Choroid plexus epithelial cell (primary cell): ENCODE data around the gene OSBPL5.
A peak's percentile ranks its signal among the peaks of the same experiment; 100 is the strongest.

ENCODE experiments used
- DNase-seq: peaks from one replicate; pipeline ENCODE4 v3.0.0-alpha.2; 2010; ENCODE audit warnings: low read depth
- H3K4me3 ChIP-seq: 2 replicates; pipeline ENCODE4 v1.5.1; 2011; ENCODE audit warnings: low read depth, mild to moderate bottlenecking, control low read depth, low read length, moderate library complexity
- CTCF ChIP-seq: conservative IDR thresholded peaks from 2 replicates; pipeline ENCODE4 v1.5.1; 2011; ENCODE audit warnings: low read depth, mild to moderate bottlenecking, control low read depth, inconsistent platforms, low read length, moderate library complexity

OSBPL5 gene

GRCh38 chr11:3111466-3111865 is 53.6 kb downstream of the OSBPL5 start:
- no peak for DNase-seq
- no peak overlapping the region for H3K4me3 ChIP-seq
- TF ChIP-seq CTCF: no peak

DNA sequence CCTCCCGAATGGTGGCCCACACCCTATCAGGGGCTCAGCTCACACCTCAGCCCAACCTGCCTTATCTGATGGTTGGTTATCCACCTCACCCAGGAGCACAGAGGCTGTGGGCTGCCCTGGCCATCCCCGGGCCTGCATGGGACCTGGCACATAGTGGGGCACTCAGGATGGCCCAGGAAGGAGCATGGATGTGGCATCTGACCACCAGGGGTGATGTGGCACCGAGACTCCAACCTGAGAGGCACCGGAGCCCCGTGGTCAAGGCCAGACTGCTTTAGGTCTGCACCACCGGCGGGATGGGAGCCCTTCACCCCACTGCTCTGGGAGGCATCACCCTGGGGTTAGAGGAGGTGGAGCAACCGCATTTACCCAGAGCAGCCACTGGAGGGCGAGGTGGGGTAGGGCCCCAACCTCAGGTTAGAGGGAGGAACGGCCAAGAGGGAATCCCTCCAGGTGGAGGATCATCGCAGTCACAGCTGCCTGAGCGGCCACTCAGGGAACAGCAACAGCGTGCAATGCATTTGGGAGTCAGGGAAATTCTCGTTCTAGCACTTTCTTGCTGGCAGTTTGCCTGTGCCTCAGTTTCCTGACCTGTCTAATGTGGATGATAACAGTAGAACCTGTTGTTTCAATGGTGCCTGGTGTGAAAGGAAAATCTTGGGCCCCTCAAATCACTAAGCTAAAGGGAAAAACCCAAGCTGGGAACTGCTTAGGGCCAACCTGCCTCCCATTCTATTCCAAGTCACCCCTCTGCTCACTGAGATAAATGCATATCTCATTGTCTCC is 55.0 kb downstream of the OSBPL5 start:
- no peak overlapping the region for H3K4me3 ChIP-seq
- TF ChIP-seq CTCF: peak; percentile 75
- DNase-seq: peak; percentile 39

GRCh38 chr11:3109434-3109833 is 55.7 kb downstream of the OSBPL5 start:
- no peak for DNase-seq
- no peak overlapping the region for H3K4me3 ChIP-seq
- no peak for TF ChIP-seq CTCF

DNA sequence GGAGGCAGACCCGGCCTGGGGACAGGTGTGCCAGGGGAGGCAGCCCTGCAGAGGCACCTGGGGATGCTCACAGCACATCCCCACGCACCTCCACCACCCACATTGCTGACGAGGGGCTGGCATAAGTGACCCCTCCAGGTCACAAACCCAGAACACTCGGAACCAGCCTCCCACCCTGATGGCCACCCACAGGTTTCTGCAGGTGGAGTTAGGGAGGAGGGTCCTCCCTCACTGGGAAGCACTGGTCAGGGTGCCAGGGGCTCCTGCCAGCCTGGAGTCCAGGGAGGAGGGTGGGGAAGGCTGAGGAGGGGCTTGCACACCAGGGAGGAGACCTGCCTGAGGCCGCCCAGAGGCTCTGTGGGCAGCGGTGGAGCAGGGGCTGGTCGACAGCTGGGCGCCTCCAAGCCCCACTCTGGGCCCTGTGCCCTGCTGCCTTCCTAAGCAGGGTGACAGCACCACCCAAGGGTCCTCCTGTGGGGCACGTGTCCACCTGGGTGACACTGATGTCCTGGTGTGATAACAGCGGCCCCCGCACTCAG is 56.9 kb downstream of the OSBPL5 start:
- no peak overlapping the region for H3K4me3 ChIP-seq
- DNase-seq: no peak
- no peak for TF ChIP-seq CTCF

DNA sequence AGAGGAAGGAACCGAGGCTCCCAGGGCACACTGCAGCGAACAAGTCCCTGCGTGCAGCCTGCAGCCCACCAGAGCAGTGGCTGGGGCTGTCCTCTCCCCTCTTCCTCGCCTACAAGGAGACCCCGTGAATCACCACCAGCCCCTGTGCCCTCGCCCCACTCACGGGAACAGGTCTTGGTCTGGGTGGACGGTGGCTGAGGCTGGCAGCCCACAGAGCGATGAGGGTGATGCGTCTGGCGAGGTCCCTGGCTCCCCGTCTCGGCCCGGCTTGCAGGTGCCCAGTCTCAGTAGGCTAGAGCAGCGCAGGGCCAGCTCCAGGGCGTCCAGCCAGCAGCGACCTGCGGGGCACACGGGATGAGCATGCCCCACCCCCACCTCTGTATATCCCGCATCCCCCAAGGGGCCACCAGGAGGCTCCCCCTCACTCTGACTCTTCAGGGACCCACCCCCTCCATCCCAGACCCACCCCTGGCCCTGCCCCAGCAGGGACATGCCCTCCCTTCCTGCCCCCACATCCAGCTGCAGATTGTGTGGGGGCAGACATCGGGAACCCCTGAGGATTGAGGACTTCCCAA is 57.4 kb downstream of the OSBPL5 start:
- no peak overlapping the region for H3K4me3 ChIP-seq
- DNase-seq: no peak
- TF ChIP-seq CTCF: no peak

DNA sequence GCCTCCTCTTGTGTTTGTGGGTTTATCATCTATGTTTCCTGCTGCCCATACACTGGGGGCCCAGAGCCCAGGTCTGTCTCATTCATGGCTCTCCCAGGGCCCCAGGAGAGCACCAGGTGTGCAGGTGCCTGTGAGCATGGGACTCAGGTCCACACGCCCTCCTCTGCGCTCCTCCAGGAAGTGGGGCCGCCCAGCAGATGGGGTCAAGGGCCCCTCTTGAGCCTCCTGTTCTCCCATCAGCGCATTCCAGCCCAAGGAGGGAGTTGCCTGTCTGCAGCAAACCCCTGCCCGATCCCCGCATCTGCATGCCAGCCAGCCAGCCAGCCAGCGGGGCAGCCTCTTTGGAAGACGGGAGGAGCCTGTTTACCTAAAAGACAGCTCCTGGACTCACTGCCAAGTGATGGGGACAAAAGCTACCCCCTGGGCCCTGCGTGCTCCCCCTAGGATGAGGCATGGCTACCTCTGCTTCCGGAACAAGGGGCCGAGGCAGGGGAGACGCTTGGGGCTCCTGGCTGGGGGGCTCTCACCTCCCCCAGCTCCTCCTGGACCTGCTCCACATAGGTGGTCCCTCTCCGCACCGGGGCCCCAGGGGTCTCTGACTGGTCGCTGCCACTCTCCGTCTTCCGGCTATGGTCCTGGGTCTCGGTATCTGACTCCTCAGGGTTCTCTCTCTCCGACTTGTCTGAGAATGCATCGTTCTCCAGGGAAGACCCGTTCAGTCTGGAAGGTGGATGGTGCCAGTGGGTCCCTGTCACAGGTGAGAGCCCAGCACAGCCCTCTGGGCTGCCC is 58.2 kb downstream of the OSBPL5 start:
- no peak for DNase-seq
- H3K4me3 ChIP-seq: no peak overlapping the region
- no peak for TF ChIP-seq CTCF
